Suprapubic skin (tissue), 4 donors: ENCODE results near the gene CTCFL. TPM values are rescaled to one million over a fixed set of nuclear protein-coding genes. Genes with fewer than 3 reads are reported as not detected.

Experiments
- DNase-seq, 2 donors: peaks; one replicate each; pipeline ENCODE4 v3.0.0-alpha.2; 2019; ENCODE audit warnings: low spot score in 2 of 2
- H3K27ac ChIP-seq: fragments of 200-600 bp; sonication (generic); one replicate; pipeline ENCODE4 v1.5.1; 2019
- H3K27me3 ChIP-seq: fragments of 200-600 bp; sonication (generic); one replicate; pipeline ENCODE4 v1.5.1; 2019
- H3K36me3 ChIP-seq: fragments of 200-600 bp; sonication (generic); one replicate; pipeline ENCODE4 v1.5.1; 2019
- H3K4me1 ChIP-seq: fragments of 200-600 bp; sonication (generic); one replicate; pipeline ENCODE4 v1.5.1; 2019
- H3K4me3 ChIP-seq: fragments of 200-600 bp; sonication (generic); one replicate; pipeline ENCODE4 v1.5.1; 2019; ENCODE audit warnings: mild to moderate bottlenecking
- H3K9me3 ChIP-seq: fragments of 200-600 bp; sonication (generic); one replicate; pipeline ENCODE4 v1.5.1; 2019
- CTCF ChIP-seq, 2 donors: fragments of 200-600 bp in 1 of 2; fragments of 450-650 bp in 1 of 2; sonication (generic) in 1 of 2; IDR thresholded peaks; one replicate each; pipeline ENCODE4 v1.5.1; 2016 to 2019; ENCODE audit warnings: antibody characterized with exemption in 2 of 2, mild to moderate bottlenecking in 1 of 2, moderate library complexity in 1 of 2
- EP300 ChIP-seq: sonication (generic); formaldehyde crosslinking; IDR thresholded peaks from one replicate; pipeline ENCODE4 v1.6.1; 2017; ENCODE audit warnings: antibody characterized with exemption
- POLR2A ChIP-seq, 2 donors: fragments of 450-650 bp; IDR thresholded peaks; one replicate each; pipeline ENCODE4 v1.6.1; 2017; ENCODE audit warnings: antibody characterized with exemption in 2 of 2, mild to moderate bottlenecking in 2 of 2, moderate library complexity in 2 of 2
- POLR2AphosphoS5 ChIP-seq, 3 donors: sonication (generic); formaldehyde crosslinking; IDR thresholded peaks; one replicate each; pipeline ENCODE4 v1.6.1; 2017; ENCODE audit warnings: antibody characterized with exemption in 3 of 3
- WGBS: methylation state at CpG from one replicate; pipeline ENCODE4 v1.1.5; 2018; 5-methylcytosine and 5-hydroxymethylcytosine counted together
- total RNA-seq, 4 donors: library from RNA; depleted of rRNA; stranded (reverse); fragments of >200 nt; gene quantifications; one replicate each; pipeline ENCODE4 v1.1.0, GENCODE V29; 2016

The CTCFL gene
- total RNA-seq, 4 donors from 2014 or later = not detected

GRCh38 chr20:57570145-57570850 lies 45.4 kb upstream of the CTCFL start:
- no peak overlapping the region for H3K27ac ChIP-seq
- no peak overlapping the region for H3K4me3 ChIP-seq
- peaks cover 44% of the 10 kb centered on the region for H3K27me3 ChIP-seq
- H3K9me3 ChIP-seq = no peaks in the 10 kb centered on the region
- DNase-seq = no peak
- WGBS = 84% methylated on average over 18 of the region's 20 CpGs
- H3K36me3 ChIP-seq = no peaks in the 10 kb centered on the region
- TF ChIP-seq POLR2A (IDR thresholded peaks at IDR 0.05) = no peak
- H3K4me1 ChIP-seq = no peaks in the 10 kb centered on the region

GRCh38 chr20:57568960-57569359 lies 44.0 kb upstream of the CTCFL start:
- H3K9me3 ChIP-seq = no peaks in the 10 kb centered on the region
- H3K4me3 ChIP-seq = no peak overlapping the region
- DNase-seq = no peak
- TF ChIP-seq POLR2AphosphoS5 (IDR thresholded peaks at IDR 0.05) (no peak), POLR2A (IDR thresholded peaks at IDR 0.05) (no peak), CTCF (IDR thresholded peaks at IDR 0.05) (no peak), EP300 (no peak)
- peaks cover 30% of the 10 kb centered on the region for H3K27me3 ChIP-seq
- WGBS = 94% methylated on average over 9 of the region's 12 CpGs
- H3K36me3 ChIP-seq = no peaks in the 10 kb centered on the region
- H3K27ac ChIP-seq = no peak overlapping the region
- H3K4me1 ChIP-seq = no peaks in the 10 kb centered on the region

- 60% methylated on average over 5 of the region's 13 CpGs for WGBS
- no peaks in the 10 kb centered on the region for H3K4me1 ChIP-seq
- H3K9me3 ChIP-seq = no peaks in the 10 kb centered on the region
- TF ChIP-seq CTCF (IDR thresholded peaks at IDR 0.05) (no peak), EP300 (no peak), POLR2AphosphoS5 (IDR thresholded peaks at IDR 0.05) (no peak), POLR2A (IDR thresholded peaks at IDR 0.05) (no peak)
- H3K36me3 ChIP-seq = no peaks in the 10 kb centered on the region
- H3K4me3 ChIP-seq = no peak overlapping the region
- H3K27me3 ChIP-seq = peaks cover 25% of the 10 kb centered on the region
- no peak for DNase-seq
- H3K27ac ChIP-seq = no peak overlapping the region
Measured at GRCh38 chr20:57568088-57568896, 43.4 kb upstream of the CTCFL start.

GRCh38 chr20:57567471-57568079 lies 42.6 kb upstream of the CTCFL start:
- no peak for TF ChIP-seq POLR2A (IDR thresholded peaks at IDR 0.05)
- no peak for TF ChIP-seq POLR2AphosphoS5 (IDR thresholded peaks at IDR 0.05)
- no peak for TF ChIP-seq CTCF (IDR thresholded peaks at IDR 0.05)
- no peak for TF ChIP-seq EP300
- no peak for DNase-seq
- Histone ChIP-seq H3K4me1 (no peaks in the 10 kb centered on the region), H3K27ac (no peak overlapping the region), H3K9me3 (no peaks in the 10 kb centered on the region), H3K27me3 (peaks cover 19% of the 10 kb centered on the region), H3K4me3 (no peak overlapping the region), H3K36me3 (no peaks in the 10 kb centered on the region)
- WGBS = 64% methylated on average over 9 of the region's 9 CpGs

- Histone ChIP-seq H3K27me3 (peaks cover 19% of the 10 kb centered on the region), H3K36me3 (no peaks in the 10 kb centered on the region), H3K4me3 (no peak overlapping the region), H3K9me3 (no peaks in the 10 kb centered on the region), H3K27ac (no peak overlapping the region), H3K4me1 (no peaks in the 10 kb centered on the region)
- TF ChIP-seq EP300 = no peak
- no peak for TF ChIP-seq POLR2A (IDR thresholded peaks at IDR 0.05)
- no peak for TF ChIP-seq POLR2AphosphoS5 (IDR thresholded peaks at IDR 0.05)
- no peak for TF ChIP-seq CTCF (IDR thresholded peaks at IDR 0.05)
- WGBS = 56% methylated on average over 10 of the region's 10 CpGs
- DNase-seq = no peak
Measured at GRCh38 chr20:57566803-57567459, 42.0 kb upstream of the CTCFL start.
